LoVo (cell line): ENCODE data around the gene FGFR3.

Experiments
- DNase-seq: peaks from one replicate; pipeline ENCODE4 v3.0.0-alpha.2; 2016; ENCODE audit warnings: low spot score

The FGFR3 gene

GRCh38 chr4:1802720-1803522, 9.8 kb downstream of the FGFR3 start:
- DNase-seq = no peak

GRCh38 chr4:1803523-1804423, 10.7 kb downstream of the FGFR3 start:
- no peak for DNase-seq

- DNase-seq = no peak
Observed at GRCh38 chr4:1804638-1805492, 11.8 kb downstream of the FGFR3 start.

DNA sequence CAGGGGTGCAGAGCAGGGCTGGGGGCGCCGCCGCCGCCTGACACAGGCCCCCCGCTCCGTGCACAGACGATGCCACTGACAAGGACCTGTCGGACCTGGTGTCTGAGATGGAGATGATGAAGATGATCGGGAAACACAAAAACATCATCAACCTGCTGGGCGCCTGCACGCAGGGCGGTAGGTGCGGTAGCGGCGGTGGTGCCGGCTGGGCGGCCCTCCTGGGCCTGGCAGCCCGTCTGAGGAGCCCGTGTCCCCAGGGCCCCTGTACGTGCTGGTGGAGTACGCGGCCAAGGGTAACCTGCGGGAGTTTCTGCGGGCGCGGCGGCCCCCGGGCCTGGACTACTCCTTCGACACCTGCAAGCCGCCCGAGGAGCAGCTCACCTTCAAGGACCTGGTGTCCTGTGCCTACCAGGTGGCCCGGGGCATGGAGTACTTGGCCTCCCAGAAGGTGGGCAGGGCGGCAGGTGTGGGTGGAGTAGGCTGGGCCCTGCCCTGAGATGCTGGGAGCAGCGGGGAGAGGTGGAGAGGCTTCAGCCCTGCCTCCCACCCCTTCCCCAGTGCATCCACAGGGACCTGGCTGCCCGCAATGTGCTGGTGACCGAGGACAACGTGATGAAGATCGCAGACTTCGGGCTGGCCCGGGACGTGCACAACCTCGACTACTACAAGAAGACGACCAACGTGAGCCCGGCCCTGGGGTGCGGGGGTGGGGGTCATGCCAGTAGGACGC, 12.6 kb downstream of the FGFR3 start:
- no peak for DNase-seq

DNA sequence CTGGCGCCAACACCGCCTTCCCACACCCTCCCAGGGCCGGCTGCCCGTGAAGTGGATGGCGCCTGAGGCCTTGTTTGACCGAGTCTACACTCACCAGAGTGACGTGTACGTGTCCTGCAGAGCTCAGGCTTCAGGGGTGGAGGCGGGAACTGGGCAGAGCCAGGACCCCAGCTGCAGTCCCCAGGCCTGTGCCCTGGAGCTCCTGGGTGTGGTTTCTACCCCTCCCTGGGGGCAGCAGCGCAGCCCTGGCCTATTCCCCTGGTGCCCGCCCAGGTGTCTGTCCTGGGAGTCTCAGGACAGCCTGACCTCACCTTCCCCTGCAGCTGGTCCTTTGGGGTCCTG, 13.1 kb downstream of the FGFR3 start:
- DNase-seq = no peak

DNA sequence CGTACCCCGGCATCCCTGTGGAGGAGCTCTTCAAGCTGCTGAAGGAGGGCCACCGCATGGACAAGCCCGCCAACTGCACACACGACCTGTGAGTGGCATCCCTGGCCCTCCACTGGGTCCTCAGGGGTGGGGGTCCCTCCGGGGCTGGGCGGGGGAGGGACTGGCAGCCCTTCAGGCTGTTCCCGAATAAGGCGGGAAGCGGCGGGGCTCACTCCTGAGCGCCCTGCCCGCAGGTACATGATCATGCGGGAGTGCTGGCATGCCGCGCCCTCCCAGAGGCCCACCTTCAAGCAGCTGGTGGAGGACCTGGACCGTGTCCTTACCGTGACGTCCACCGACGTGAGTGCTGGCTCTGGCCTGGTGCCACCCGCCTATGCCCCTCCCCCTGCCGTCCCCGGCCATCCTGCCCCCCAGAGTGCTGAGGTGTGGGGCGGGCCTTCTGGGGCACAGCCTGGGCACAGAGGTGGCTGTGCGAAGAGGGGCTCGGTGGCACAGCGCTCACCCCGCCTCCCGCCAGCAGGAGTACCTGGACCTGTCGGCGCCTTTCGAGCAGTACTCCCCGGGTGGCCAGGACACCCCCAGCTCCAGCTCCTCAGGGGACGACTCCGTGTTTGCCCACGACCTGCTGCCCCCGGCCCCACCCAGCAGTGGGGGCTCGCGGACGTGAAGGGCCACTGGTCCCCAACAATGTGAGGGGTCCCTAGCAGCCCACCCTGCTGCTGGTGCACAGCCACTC, 13.7 kb downstream of the FGFR3 start:
- DNase-seq = no peak

GRCh38 chr4:1807332-1807777, 14.3 kb downstream of the FGFR3 start:
- no peak for DNase-seq

DNA sequence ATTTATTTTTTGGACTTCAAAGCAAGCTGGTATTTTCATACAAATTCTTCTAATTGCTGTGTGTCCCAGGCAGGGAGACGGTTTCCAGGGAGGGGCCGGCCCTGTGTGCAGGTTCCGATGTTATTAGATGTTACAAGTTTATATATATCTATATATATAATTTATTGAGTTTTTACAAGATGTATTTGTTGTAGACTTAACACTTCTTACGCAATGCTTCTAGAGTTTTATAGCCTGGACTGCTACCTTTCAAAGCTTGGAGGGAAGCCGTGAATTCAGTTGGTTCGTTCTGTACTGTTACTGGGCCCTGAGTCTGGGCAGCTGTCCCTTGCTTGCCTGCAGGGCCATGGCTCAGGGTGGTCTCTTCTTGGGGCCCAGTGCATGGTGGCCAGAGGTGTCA, 15.3 kb downstream of the FGFR3 start:
- DNase-seq = no peak

DNA sequence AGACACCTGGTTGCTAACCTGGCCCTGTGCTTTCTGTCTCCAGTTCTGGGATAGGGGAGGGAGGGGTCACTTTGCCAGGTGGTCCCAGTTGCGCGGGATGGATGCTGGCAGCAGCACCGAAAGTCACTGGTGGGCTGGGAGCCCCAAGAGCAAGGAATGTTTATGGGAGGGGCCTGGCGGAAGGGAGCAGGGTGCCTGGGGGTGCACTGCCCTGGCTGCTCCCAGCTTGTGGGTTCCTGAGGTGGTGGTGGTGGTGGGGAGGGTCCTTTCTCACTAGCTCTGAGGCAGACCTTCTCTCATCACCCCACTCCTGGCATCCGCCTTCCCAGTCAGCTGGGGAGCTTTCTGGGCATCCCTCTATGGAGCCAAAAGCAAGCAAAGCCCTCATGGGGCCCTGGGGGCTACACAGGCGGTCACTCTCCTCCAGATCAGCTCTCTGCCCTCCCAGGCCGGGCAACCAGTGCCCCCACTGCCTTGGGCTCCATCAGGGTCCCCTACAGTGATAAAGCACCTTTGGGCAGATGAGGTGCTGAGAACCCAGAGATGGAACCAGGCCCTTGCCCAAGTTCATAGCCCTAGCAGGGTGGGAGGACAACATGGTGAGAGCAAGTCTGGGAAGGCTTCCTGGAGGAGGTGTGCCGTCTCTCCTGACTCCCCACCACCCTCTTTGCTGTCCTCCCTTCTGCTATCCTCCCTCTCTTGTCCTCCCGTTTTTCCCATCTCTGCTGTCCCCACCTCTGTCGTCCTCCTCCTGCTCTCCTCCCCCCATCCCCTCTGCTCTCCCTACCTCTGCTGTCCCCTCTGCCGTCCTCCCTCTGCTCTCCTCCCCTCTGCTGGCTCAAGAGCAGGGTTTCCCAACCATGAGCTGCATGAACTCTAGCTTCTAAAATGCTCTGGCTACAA, 16.0 kb downstream of the FGFR3 start:
- no peak for DNase-seq

- DNase-seq = peak; percentile 42
Observed at GRCh38 chr4:1809754-1810502, 16.8 kb downstream of the FGFR3 start.

- no peak for DNase-seq
Observed at GRCh38 chr4:1810765-1811164, 17.7 kb downstream of the FGFR3 start.

- no peak for DNase-seq
Observed at GRCh38 chr4:1812720-1813119, 19.6 kb downstream of the FGFR3 start.

GRCh38 chr4:1813231-1813630, 20.1 kb downstream of the FGFR3 start:
- no peak for DNase-seq

DNA sequence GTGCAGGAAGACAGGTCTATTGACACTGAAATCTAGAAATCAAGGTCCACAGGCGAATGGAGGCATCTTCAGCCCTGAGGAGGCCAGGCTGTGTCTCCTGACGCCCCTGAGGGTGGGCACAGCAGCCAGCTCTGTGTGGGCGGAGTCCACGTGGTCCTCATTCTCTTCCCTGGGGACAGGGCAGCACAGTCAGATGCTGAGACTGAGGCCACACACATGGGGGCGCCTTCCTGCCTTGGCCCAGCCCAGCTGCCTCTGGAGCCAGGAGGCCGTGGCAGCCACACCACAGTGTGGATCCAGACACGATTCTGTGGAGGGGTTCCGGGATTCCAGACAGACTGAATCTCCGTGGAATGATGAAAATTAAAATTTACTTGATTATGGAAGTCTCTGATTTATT, 20.8 kb downstream of the FGFR3 start:
- no peak for DNase-seq

DNA sequence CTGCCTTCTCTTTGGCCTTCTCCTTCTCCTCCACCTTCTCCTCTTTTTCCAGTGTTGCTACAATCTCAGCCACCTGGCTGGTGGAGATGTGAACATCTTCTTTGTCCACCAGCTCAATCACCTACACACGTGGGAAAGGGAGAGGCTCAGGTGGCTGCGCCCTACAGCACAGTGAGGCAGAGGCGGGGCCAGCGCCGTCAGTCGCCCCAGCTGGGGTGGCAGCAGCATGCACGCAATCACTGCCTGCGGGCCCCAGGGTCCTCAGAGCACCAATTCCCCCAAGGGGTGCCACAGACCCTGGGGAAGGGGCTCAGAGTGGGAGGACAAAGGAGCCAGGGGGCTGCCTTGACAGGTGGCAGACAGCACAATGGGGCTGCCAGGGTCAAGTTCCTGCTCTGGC, 21.4 kb downstream of the FGFR3 start:
- no peak for DNase-seq

- no peak for DNase-seq
Observed at GRCh38 chr4:1815096-1815996, 22.3 kb downstream of the FGFR3 start.

DNA sequence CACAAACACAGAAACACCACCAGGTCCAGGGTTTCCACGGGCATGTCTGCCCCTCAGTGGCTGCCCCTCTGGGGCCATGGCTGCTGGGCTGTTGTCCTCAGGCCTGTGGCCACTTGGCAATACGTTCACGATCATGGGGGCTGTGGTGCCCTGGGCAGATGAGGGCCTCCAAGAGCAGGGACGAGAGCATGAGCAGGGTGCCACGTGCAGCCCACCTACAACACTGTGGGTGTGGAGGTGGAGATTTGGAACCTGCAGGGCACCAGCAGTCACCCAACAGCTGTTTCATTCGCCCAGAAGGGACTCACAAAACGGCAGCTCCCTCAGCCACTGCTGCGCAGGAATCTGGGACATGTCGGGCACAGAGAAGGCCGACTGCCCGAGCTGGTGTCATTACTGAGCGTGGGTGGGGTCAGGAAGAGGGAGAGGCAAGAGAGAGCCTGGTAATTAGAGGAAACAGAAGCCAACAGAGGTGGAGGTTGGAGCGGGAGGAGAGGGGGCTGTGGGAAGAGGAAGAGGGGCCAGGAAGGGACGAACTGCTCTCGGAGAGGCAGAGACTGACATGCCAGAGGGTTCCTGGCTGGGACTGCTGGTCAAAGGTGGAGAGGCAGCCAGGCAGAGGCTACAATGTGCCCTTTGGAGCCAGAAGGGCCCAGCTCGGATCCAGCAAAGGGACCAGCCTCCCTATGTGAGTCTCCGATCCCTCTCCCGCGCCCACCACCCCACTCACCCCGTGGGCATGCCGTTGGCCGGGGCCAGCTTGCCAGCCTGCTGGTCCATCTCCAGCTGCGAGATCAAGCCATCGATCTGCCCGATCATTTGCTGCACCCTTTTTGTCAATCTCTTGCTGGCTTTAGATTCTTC, 23.1 kb downstream of the FGFR3 start:
- no peak for DNase-seq
